Smooth muscle cell (in vitro differentiated cells): ENCODE data around the gene CACNB2. TPM values are rescaled to one million over a fixed set of nuclear protein-coding genes. Genes with fewer than 3 reads are reported as not detected.

Experiments
- DNase-seq: peaks from one replicate; lab custom pipeline; 2025; ENCODE audit not compliant: unreplicated experiment; lab: John Stamatoyannopoulos, UW
- H2AFZ ChIP-seq: fragments of 200-600 bp; sonication (generic); 2 replicates; pipeline ENCODE4 v1.6.0; 2016; ENCODE audit warnings: antibody characterized with exemption, low read depth, mild to moderate bottlenecking
- H3F3A ChIP-seq: fragments of 200-600 bp; sonication (generic); 2 replicates; pipeline ENCODE4 v1.6.0; 2017; ENCODE audit warnings: antibody characterized with exemption, low read depth
- H3K27ac ChIP-seq: fragments of 200-600 bp; sonication (generic); 2 replicates; pipeline ENCODE4 v1.5.1; 2016; ENCODE audit warnings: low read depth, mild to moderate bottlenecking
- H3K27me3 ChIP-seq: fragments of 200-600 bp; sonication (generic); 2 replicates; pipeline ENCODE4 v1.6.1; 2016; ENCODE audit warnings: low read depth, mild to moderate bottlenecking
- H3K36me3 ChIP-seq: fragments of 200-600 bp; sonication (generic); 2 replicates; pipeline ENCODE4 v1.5.1; 2016; ENCODE audit warnings: low read depth
- H3K4me1 ChIP-seq: fragments of 200-600 bp; sonication (generic); 2 replicates; pipeline ENCODE4 v1.5.1; 2016; ENCODE audit warnings: low read depth
- H3K4me2 ChIP-seq: fragments of 200-600 bp; sonication (generic); 2 replicates; pipeline ENCODE4 v1.6.0; 2016; ENCODE audit warnings: mild to moderate bottlenecking
- H3K4me3 ChIP-seq: fragments of 200-600 bp; sonication (generic); 2 replicates; pipeline ENCODE4 v1.5.1; 2016; ENCODE audit warnings: mild to moderate bottlenecking
- H3K79me2 ChIP-seq: fragments of 200-600 bp; sonication (generic); 2 replicates; pipeline ENCODE4 v1.6.0; 2016; ENCODE audit warnings: low read depth, mild to moderate bottlenecking
- H3K9ac ChIP-seq: fragments of 200-600 bp; sonication (generic); 2 replicates; pipeline ENCODE4 v1.6.0; 2016; ENCODE audit warnings: low read depth
- H3K9me3 ChIP-seq: fragments of 200-600 bp; sonication (generic); replicated peaks from 2 replicates; pipeline ENCODE4 v1.5.1; 2016; ENCODE audit warnings: low read depth
- H4K20me1 ChIP-seq: fragments of 200-600 bp; sonication (generic); 2 replicates; pipeline ENCODE4 v1.6.0; 2016; ENCODE audit warnings: low read depth
- CTCF ChIP-seq: fragments of 200-600 bp; sonication (generic); IDR thresholded peaks from 2 replicates; pipeline ENCODE4 v1.5.1; 2017; ENCODE audit warnings: borderline replicate concordance, mild to moderate bottlenecking, antibody characterized with exemption; ENCODE audit not compliant: insufficient read depth, poor library complexity, severe bottlenecking
- whole genome bisulfite sequencing: methylation state at CpG from one replicate; pipeline ENCODE4 v1.1.7; 2016; ENCODE audit warnings: low lambda C conversion rate; 5-methylcytosine and 5-hydroxymethylcytosine counted together
- polyA plus RNA-seq: library from polyadenylated mRNA; unstranded; fragments of >200 nt; fragmentation: Nextera tagmentation; extraction: Ambion mirVana; gene quantifications from 2 replicates; pipeline ENCODE4 v1.2.1, GENCODE V29; 2016
- total RNA-seq: library from RNA; depleted of rRNA; stranded (reverse); fragments of >200 nt; gene quantifications from 2 replicates; pipeline ENCODE4 v1.2.3, GENCODE V29; 2014

The CACNB2 gene
- total and polyA plus RNA-seq, 2 experiments from 2014 or later, result 0.04 to 1.1 TPM

- Histone ChIP-seq H3K36me3 (no peaks in the 10 kb centered on the region), H3F3A (no peaks in the 10 kb centered on the region), H3K9me3 (no peaks in the 10 kb centered on the region), H3K79me2 (no peaks in the 10 kb centered on the region), H3K4me2 (no peak overlapping the region), H3K27me3 (peaks cover 25% of the 10 kb centered on the region), H2AFZ (no peak overlapping the region), H3K4me3 (no peak overlapping the region), H3K27ac (no peak overlapping the region), H3K9ac (no peak overlapping the region), H3K4me1 (no peaks in the 10 kb centered on the region), H4K20me1 (no peaks in the 10 kb centered on the region)
- WGBS, result 29% methylated on average over 2 of the region's 2 CpGs
- DNase-seq, result no peak
- no peak for TF ChIP-seq CTCF
Observed at GRCh38 chr10:18210711-18211110, 70.5 kb downstream of the CACNB2 start.

GRCh38 chr10:18211862-18212261 is 71.6 kb downstream of the CACNB2 start:
- no peak overlapping the region for H3K27ac ChIP-seq
- 92% methylated on average over 4 of the region's 4 CpGs for WGBS
- H3K27me3 ChIP-seq, result peaks cover 20% of the 10 kb centered on the region
- no peak for TF ChIP-seq CTCF
- no peak overlapping the region for H2AFZ ChIP-seq
- no peaks in the 10 kb centered on the region for H3K9me3 ChIP-seq
- H3F3A ChIP-seq, result no peaks in the 10 kb centered on the region
- H3K4me1 ChIP-seq, result no peaks in the 10 kb centered on the region
- no peak for DNase-seq
- no peak overlapping the region for H3K4me2 ChIP-seq
- H3K36me3 ChIP-seq, result no peaks in the 10 kb centered on the region
- H3K79me2 ChIP-seq, result no peaks in the 10 kb centered on the region
- no peak overlapping the region for H3K4me3 ChIP-seq
- H4K20me1 ChIP-seq, result no peaks in the 10 kb centered on the region
- no peak overlapping the region for H3K9ac ChIP-seq

GRCh38 chr10:18213271-18213670 is 73.0 kb downstream of the CACNB2 start:
- no peaks in the 10 kb centered on the region for H3F3A ChIP-seq
- no peak overlapping the region for H3K4me3 ChIP-seq
- no peaks in the 10 kb centered on the region for H3K36me3 ChIP-seq
- no peak for TF ChIP-seq CTCF
- no peaks in the 10 kb centered on the region for H4K20me1 ChIP-seq
- no peak overlapping the region for H2AFZ ChIP-seq
- 87% methylated on average over 4 of the region's 4 CpGs for WGBS
- H3K79me2 ChIP-seq, result no peaks in the 10 kb centered on the region
- no peak for DNase-seq
- H3K9me3 ChIP-seq, result no peaks in the 10 kb centered on the region
- peaks cover 15% of the 10 kb centered on the region for H3K27me3 ChIP-seq
- H3K9ac ChIP-seq, result no peak overlapping the region
- H3K4me2 ChIP-seq, result no peak overlapping the region
- H3K27ac ChIP-seq, result no peak overlapping the region
- no peaks in the 10 kb centered on the region for H3K4me1 ChIP-seq
